ENCODE data around the gene NRL. TPM values are rescaled to one million over a fixed set of nuclear protein-coding genes. Genes with fewer than 3 reads are reported as not detected.

NRL gene
- total RNA-seq, 1 donor from 2014 or later, result 1.9 TPM

- Mint-ChIP-seq H3K36me3 (ENCODE audit: unreplicated experiment) (no peaks in the 10 kb centered on the region), H3K9me3 (ENCODE audit: unreplicated experiment) (no peaks in the 10 kb centered on the region), H3K4me3 (ENCODE audit: unreplicated experiment) (no peak overlapping the region), H3K27me3 (ENCODE audit: unreplicated experiment) (peaks cover 17% of the 10 kb centered on the region), H3K27ac (ENCODE audit: unreplicated experiment) (no peak overlapping the region), H3K4me1 (ENCODE audit: unreplicated experiment) (no peaks in the 10 kb centered on the region)
- TF ChIP-seq CTCF (IDR thresholded peaks at IDR 0.05), result no peak
- no peak for DNase-seq (ENCODE audit: extremely low spot score, unreplicated experiment)
These were observed 42.3 kb downstream of the NRL start for GRCh38 chr14:24072436-24072835.

- Mint-ChIP-seq H3K9me3 (ENCODE audit: unreplicated experiment) (no peaks in the 10 kb centered on the region), H3K36me3 (ENCODE audit: unreplicated experiment) (no peaks in the 10 kb centered on the region), H3K4me1 (ENCODE audit: unreplicated experiment) (no peaks in the 10 kb centered on the region), H3K4me3 (ENCODE audit: unreplicated experiment) (no peak overlapping the region), H3K27me3 (ENCODE audit: unreplicated experiment) (peaks cover 19% of the 10 kb centered on the region), H3K27ac (ENCODE audit: unreplicated experiment) (no peak overlapping the region)
- DNase-seq (ENCODE audit: extremely low spot score, unreplicated experiment), result no peak
- TF ChIP-seq CTCF (IDR thresholded peaks at IDR 0.05), result no peak
These were observed 42.8 kb downstream of the NRL start for GRCh38 chr14:24071836-24072430.

GRCh38 chr14:24071144-24071697 is 43.5 kb downstream of the NRL start, which contains the start of gene CPNE6:
TSS of gene CPNE6 (plus strand) at chr14:24071562. CDS start at chr14:24072937, 1,375 bp downstream.
- peaks cover 20% of the 10 kb centered on the region for H3K27me3 Mint-ChIP-seq (ENCODE audit: unreplicated experiment)
- H3K36me3 Mint-ChIP-seq (ENCODE audit: unreplicated experiment), result no peaks in the 10 kb centered on the region
- no peak within 1 kb of the TSS for H3K27ac Mint-ChIP-seq (ENCODE audit: unreplicated experiment)
- DNase-seq (ENCODE audit: extremely low spot score, unreplicated experiment), result no peak
- no peak within 1 kb of the TSS for H3K4me3 Mint-ChIP-seq (ENCODE audit: unreplicated experiment)
- TF ChIP-seq CTCF (IDR thresholded peaks at IDR 0.05), result no peak
- H3K9me3 Mint-ChIP-seq (ENCODE audit: unreplicated experiment), result no peaks in the 10 kb centered on the region
- no peaks in the 10 kb centered on the region for H3K4me1 Mint-ChIP-seq (ENCODE audit: unreplicated experiment)

- DNase-seq (ENCODE audit: extremely low spot score, unreplicated experiment), result no peak
- peaks cover 20% of the 10 kb centered on the region for H3K27me3 Mint-ChIP-seq (ENCODE audit: unreplicated experiment)
- no peak overlapping the region for H3K4me3 Mint-ChIP-seq (ENCODE audit: unreplicated experiment)
- H3K9me3 Mint-ChIP-seq (ENCODE audit: unreplicated experiment), result no peaks in the 10 kb centered on the region
- H3K4me1 Mint-ChIP-seq (ENCODE audit: unreplicated experiment), result no peaks in the 10 kb centered on the region
- TF ChIP-seq CTCF (IDR thresholded peaks at IDR 0.05), result no peak
- no peaks in the 10 kb centered on the region for H3K36me3 Mint-ChIP-seq (ENCODE audit: unreplicated experiment)
- H3K27ac Mint-ChIP-seq (ENCODE audit: unreplicated experiment), result no peak overlapping the region
These were observed 44.2 kb downstream of the NRL start for GRCh38 chr14:24070285-24071143.

GRCh38 chr14:24069411-24069735 is 45.4 kb downstream of the NRL start:
- Mint-ChIP-seq H3K9me3 (ENCODE audit: unreplicated experiment) (no peaks in the 10 kb centered on the region), H3K4me3 (ENCODE audit: unreplicated experiment) (no peak overlapping the region), H3K36me3 (ENCODE audit: unreplicated experiment) (no peaks in the 10 kb centered on the region), H3K4me1 (ENCODE audit: unreplicated experiment) (no peaks in the 10 kb centered on the region), H3K27me3 (ENCODE audit: unreplicated experiment) (peaks cover 16% of the 10 kb centered on the region), H3K27ac (ENCODE audit: unreplicated experiment) (no peak overlapping the region)
- TF ChIP-seq CTCF (IDR thresholded peaks at IDR 0.05), result no peak
- no peak for DNase-seq (ENCODE audit: extremely low spot score, unreplicated experiment)

All from osteocyte (in vitro differentiated cells).